ENCODE results near the gene GALNTL6. TPM values are rescaled to one million over a fixed set of nuclear protein-coding genes. Genes with fewer than 3 reads are reported as not detected.

The GALNTL6 gene
- total and polyA plus RNA-seq, 2 donors (not counting 3 experiments of a cell fraction or from before 2014, with no cell fraction given), result not detected

DNA sequence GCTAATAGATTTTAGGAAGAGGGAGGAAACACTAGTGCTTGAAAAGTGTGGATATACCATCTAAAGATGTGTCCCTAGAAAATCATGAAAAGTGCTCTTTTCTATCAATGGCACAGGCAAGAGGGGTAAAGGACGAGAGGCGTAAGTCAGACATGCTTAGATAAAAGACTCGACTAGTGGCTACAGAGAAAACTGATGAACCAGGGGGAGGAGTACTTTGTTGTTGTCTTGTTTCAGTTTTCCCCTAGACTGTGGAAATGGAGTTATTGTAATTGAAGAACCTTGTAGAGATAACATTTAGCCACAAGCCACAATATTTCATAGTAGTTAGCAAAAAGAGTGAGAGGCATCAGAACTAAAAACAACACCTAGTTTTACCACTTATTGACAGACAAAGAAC lies 21.4 kb downstream of the GALNTL6 start:
- CTCF ChIA-PET, result no interaction called here
- intact Hi-C loops (cut with micrococcal nuclease), result no loop called here

More for the DNA sequence above, 21.4 kb downstream of the GALNTL6 start:
- no TSS peak for BruUV-seq (replicated peaks)
- no peak overlapping the region for H3K27ac ChIP-seq (ENCODE audit: insufficient read depth, low read depth, low read length)
- no peaks in the 10 kb centered on the region for H3K4me1 ChIP-seq (ENCODE audit: control insufficient read depth, extremely low read depth, insufficient read depth, low read length)
- no peaks in the 10 kb centered on the region for H3K9me3 ChIP-seq (replicated peaks; ENCODE audit: control insufficient read depth, insufficient read depth, low read length)
- TF ChIP-seq GATA2 (IDR thresholded peaks at IDR 0.05; ENCODE audit: insufficient read depth, insufficient read length, low read depth, low read length) (no peak), EZH2 (IDR thresholded peaks at IDR 0.05; ENCODE audit: borderline replicate concordance, low read depth, low read length, severe bottlenecking) (no peak), POLR2AphosphoS5 (IDR thresholded peaks at IDR 0.05; ENCODE audit: insufficient read depth, low read depth, low read length) (no peak), POLR2A (IDR thresholded peaks at IDR 0.05; ENCODE audit: low read depth, low read length) (no peak), FOS (IDR thresholded peaks at IDR 0.05; ENCODE audit: borderline replicate concordance, insufficient read depth, low read length) (no peak), JUN (IDR thresholded peaks at IDR 0.05; ENCODE audit: borderline replicate concordance, insufficient read depth, insufficient read length, low read depth) (no peak), MYC (IDR thresholded peaks at IDR 0.05; ENCODE audit: low read depth, low read length) (no peak)
- TF ChIP-seq, protein P1, sequence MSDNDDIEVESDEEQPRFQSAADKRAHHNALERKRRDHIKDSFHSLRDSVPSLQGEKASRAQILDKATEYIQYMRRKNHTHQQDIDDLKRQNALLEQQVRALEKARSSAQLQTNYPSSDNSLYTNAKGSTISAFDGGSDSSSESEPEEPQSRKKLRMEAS (IDR thresholded peaks at IDR 0.05; ENCODE audit: insufficient read depth, insufficient read length), result no peak
- TF ChIP-seq, protein P2, sequence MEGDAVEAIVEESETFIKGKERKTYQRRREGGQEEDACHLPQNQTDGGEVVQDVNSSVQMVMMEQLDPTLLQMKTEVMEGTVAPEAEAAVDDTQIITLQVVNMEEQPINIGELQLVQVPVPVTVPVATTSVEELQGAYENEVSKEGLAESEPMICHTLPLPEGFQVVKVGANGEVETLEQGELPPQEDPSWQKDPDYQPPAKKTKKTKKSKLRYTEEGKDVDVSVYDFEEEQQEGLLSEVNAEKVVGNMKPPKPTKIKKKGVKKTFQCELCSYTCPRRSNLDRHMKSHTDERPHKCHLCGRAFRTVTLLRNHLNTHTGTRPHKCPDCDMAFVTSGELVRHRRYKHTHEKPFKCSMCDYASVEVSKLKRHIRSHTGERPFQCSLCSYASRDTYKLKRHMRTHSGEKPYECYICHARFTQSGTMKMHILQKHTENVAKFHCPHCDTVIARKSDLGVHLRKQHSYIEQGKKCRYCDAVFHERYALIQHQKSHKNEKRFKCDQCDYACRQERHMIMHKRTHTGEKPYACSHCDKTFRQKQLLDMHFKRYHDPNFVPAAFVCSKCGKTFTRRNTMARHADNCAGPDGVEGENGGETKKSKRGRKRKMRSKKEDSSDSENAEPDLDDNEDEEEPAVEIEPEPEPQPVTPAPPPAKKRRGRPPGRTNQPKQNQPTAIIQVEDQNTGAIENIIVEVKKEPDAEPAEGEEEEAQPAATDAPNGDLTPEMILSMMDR (IDR thresholded peaks at IDR 0.05; ENCODE audit: extremely low read depth in 1 of 2, insufficient read depth in 1 of 2, low read depth in 1 of 2, low read length in 2 of 2), result no peak
- POLR2A ChIA-PET, result no interaction called here
- FAIRE-seq (no peak), DNase-seq (ENCODE audit: low read depth, low spot score) (no peak)
- no peaks in the 10 kb centered on the region for H3K27me3 ChIP-seq (ENCODE audit: control insufficient read depth in 2 of 2, insufficient read depth in 2 of 2, low read length in 2 of 2)
- dilution Hi-C loops (cut with MboI; ENCODE audit: extremely low pct_ligation_motif_present, low sequenced_read_pairs), result no loop called here
- no peaks in the 10 kb centered on the region for H4K20me1 ChIP-seq (replicated peaks; ENCODE audit: control insufficient read depth, extremely low read depth, insufficient read depth, low read length)
- no peaks in the 10 kb centered on the region for H3K36me3 ChIP-seq (ENCODE audit: control insufficient read depth in 2 of 2, extremely low read depth in 1 of 2, insufficient read depth in 2 of 2, low read length in 2 of 2)
- H3K9me1 ChIP-seq (replicated peaks; ENCODE audit: control insufficient read depth, extremely low read depth, insufficient read depth, low read length), result no peaks in the 10 kb centered on the region
- H2AFZ ChIP-seq (ENCODE audit: low read depth, low read length), result no peak overlapping the region
- H3K79me2 ChIP-seq (ENCODE audit: control insufficient read depth, insufficient read depth, low read length), result no peaks in the 10 kb centered on the region
- no peak overlapping the region for H3K4me3 ChIP-seq (replicated peaks in 1 of 3; ENCODE audit: insufficient read depth in 1 of 3, low read depth in 1 of 3, low read length in 3 of 3)
- no peak overlapping the region for H3K4me2 ChIP-seq (ENCODE audit: insufficient read depth, low read length)
- no peak overlapping the region for H3K9ac ChIP-seq (replicated peaks; ENCODE audit: extremely low read depth, insufficient read depth, low read length)

Data from endothelial cell of umbilical vein (primary cell).